HepG2 (cell line): Measurements from ENCODE around the gene ELP2. TPM values are rescaled to one million over a fixed set of nuclear protein-coding genes. Genes with fewer than 3 reads are reported as not detected.

Experiments used
- DNMT3B ChIP-seq: conservative IDR thresholded peaks from 2 replicates; pipeline ENCODE4 v1.6.1; 2016; ENCODE audit warnings: missing biosample characterization, control low read depth
- FOXA1 ChIP-seq, 2 experiments: fragments of 450-650 bp in 1 of 2; sonication (generic) in 1 of 2; formaldehyde crosslinking in 1 of 2; IDR thresholded peaks; 2 replicates each; pipeline versions ENCODE4 v1.4.0 to v1.6.1; 2016 to 2020; ENCODE audit warnings: missing genetic modification reagents in 1 of 2
- HNRNPUL1 ChIP-seq: fragments of 200-400 bp; formaldehyde crosslinking; IDR thresholded peaks from 2 replicates; pipeline ENCODE4 v1.6.1; 2017; ENCODE audit warnings: low read depth, mild to moderate bottlenecking, low read length, moderate library complexity
- MTA1 ChIP-seq: sonication (generic); formaldehyde crosslinking; IDR thresholded peaks from 2 replicates; pipeline ENCODE4 v1.4.0; 2020; ENCODE audit warnings: missing genetic modification reagents, mild to moderate bottlenecking, borderline replicate concordance
- NCOA2 ChIP-seq: sonication (generic); formaldehyde crosslinking; IDR thresholded peaks from 2 replicates; pipeline ENCODE4 v1.8.0; 2022; ENCODE audit warnings: inconsistent platforms
- RAD21 ChIP-seq: fragments of 450-650 bp; formaldehyde crosslinking; IDR thresholded peaks from 2 replicates; pipeline ENCODE4 v1.5.0; 2020; ENCODE audit warnings: mild to moderate bottlenecking
- REPIN1 ChIP-seq: sonication (generic); formaldehyde crosslinking; IDR thresholded peaks from 2 replicates; pipeline ENCODE4 v1.8.0; 2022; ENCODE audit warnings: missing genetic modification reagents, low read depth, mild to moderate bottlenecking, borderline replicate concordance
- SIN3A ChIP-seq: IDR thresholded peaks from 2 replicates; pipeline ENCODE4 v1.6.1; 2011; ENCODE audit warnings: low read depth, mild to moderate bottlenecking, control low read depth, low read length, borderline replicate concordance
- ZBTB39 ChIP-seq: sonication (generic); formaldehyde crosslinking; IDR thresholded peaks from 2 replicates; pipeline ENCODE4 v1.5.0; 2020; ENCODE audit warnings: missing genetic modification reagents
- ZNF256 ChIP-seq: sonication (generic); formaldehyde crosslinking; conservative IDR thresholded peaks from 2 replicates; pipeline ENCODE4 v1.4.0; 2020; ENCODE audit warnings: missing genetic modification reagents
- ZNF264 ChIP-seq: sonication (generic); formaldehyde crosslinking; IDR thresholded peaks from 2 replicates; pipeline ENCODE4 v1.4.0; 2020; ENCODE audit warnings: missing genetic modification reagents
- ZNF362 ChIP-seq: sonication (generic); formaldehyde crosslinking; IDR thresholded peaks from 2 replicates; pipeline ENCODE4 v1.4.0; 2020; ENCODE audit warnings: missing genetic modification reagents, mild to moderate bottlenecking, borderline replicate concordance
- ZNF484 ChIP-seq: sonication (generic); formaldehyde crosslinking; IDR thresholded peaks from 2 replicates; pipeline ENCODE4 v1.5.1; 2020; ENCODE audit warnings: mild to moderate bottlenecking, low read depth, missing genetic modification reagents, borderline replicate concordance
- ZNF776 ChIP-seq: sonication (generic); formaldehyde crosslinking; IDR thresholded peaks from 2 replicates; pipeline ENCODE4 v1.4.0; 2020; ENCODE audit warnings: mild to moderate bottlenecking, missing genetic modification reagents
- ZNF777 ChIP-seq: sonication (generic); formaldehyde crosslinking; IDR thresholded peaks from 2 replicates; pipeline ENCODE4 v1.4.0; 2020; ENCODE audit warnings: missing genetic modification reagents
- polyA plus RNA-seq, 8 experiments: library from polyadenylated mRNA; depleted of rRNA in 3 of 8; stranded (reverse) in 7 of 8; unstranded in 1 of 8; fragments of >200 nt; fragmentation: Illumina TruSeq in 4 of 8; extraction: Trizol in 4 of 8; gene quantifications; 2 replicates each; pipeline versions ENCODE4 v1.2.1 to v1.2.3, GENCODE V29; 2011 to 2016; ENCODE audit warnings: low read depth in 4 of 8, missing spikeins in 1 of 8, mixed read lengths in 1 of 8; ENCODE audit not compliant: insufficient read depth in 1 of 8
- total RNA-seq, 5 experiments: library from RNA; depleted of rRNA; stranded (reverse); fragments of >200 nt; fragmentation: Illumina TruSeq; extraction: Trizol; gene quantifications; 2 replicates each; pipeline ENCODE4 v1.2.3, GENCODE V29; 2016; ENCODE audit warnings: low read depth in 1 of 5
- TF ChIP-seq, protein P1 (sequence below): sonication (generic); formaldehyde crosslinking; IDR thresholded peaks from one replicate; pipeline ENCODE4 v1.5.1; 2020; ENCODE audit warnings: mild to moderate bottlenecking, missing genetic modification reagents; ENCODE audit errors: not compliant biosample characterization

ELP2 gene
- total and polyA plus RNA-seq, 2 of the 13 experiments (the other 11 are each of a cell fraction or from before 2014, with no cell fraction given) = 98.7 to 100 TPM

DNA sequence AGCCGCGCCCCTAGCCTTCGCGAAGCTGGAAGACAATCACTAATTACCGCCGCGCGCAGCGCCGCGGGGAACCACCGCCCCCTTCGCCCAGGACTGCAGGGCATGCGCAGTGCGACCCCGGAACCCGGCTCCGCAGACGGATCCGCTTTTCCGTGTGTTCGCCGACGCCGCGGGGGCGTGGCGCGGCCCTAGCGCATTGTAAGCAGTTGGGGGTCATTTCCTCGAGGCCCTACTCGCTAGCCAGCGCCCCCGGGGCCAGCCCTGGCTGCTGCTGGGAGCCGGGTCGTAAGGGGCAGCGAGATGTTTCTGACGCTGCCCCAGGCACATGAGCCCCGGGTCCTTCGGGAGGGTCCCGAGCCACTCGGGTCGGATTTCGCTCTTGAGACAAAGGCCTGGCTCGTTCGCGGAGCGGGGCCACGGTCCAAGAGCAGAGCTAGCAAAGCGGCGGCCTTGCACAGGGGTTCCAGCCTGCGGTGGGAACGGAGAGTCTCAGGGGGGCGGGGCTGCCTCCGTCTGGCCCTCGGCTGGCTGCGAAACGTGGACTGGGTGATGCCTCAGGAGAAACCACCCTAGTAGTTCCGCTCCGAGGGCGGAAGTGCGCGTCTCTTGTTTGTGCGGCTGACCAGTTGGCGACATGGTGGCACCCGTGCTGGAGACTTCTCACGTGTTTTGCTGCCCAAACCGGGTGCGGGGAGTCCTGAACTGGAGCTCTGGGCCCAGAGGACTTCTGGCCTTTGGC, at the start of gene ELP2, which contains the start of gene SLC39A6 (continued):
- peak; percentile 28; the same call in 1 of the 2 replicates for TF ChIP-seq ZNF264 (CRISPR knock-in tag)
- TF ChIP-seq, protein P1, sequence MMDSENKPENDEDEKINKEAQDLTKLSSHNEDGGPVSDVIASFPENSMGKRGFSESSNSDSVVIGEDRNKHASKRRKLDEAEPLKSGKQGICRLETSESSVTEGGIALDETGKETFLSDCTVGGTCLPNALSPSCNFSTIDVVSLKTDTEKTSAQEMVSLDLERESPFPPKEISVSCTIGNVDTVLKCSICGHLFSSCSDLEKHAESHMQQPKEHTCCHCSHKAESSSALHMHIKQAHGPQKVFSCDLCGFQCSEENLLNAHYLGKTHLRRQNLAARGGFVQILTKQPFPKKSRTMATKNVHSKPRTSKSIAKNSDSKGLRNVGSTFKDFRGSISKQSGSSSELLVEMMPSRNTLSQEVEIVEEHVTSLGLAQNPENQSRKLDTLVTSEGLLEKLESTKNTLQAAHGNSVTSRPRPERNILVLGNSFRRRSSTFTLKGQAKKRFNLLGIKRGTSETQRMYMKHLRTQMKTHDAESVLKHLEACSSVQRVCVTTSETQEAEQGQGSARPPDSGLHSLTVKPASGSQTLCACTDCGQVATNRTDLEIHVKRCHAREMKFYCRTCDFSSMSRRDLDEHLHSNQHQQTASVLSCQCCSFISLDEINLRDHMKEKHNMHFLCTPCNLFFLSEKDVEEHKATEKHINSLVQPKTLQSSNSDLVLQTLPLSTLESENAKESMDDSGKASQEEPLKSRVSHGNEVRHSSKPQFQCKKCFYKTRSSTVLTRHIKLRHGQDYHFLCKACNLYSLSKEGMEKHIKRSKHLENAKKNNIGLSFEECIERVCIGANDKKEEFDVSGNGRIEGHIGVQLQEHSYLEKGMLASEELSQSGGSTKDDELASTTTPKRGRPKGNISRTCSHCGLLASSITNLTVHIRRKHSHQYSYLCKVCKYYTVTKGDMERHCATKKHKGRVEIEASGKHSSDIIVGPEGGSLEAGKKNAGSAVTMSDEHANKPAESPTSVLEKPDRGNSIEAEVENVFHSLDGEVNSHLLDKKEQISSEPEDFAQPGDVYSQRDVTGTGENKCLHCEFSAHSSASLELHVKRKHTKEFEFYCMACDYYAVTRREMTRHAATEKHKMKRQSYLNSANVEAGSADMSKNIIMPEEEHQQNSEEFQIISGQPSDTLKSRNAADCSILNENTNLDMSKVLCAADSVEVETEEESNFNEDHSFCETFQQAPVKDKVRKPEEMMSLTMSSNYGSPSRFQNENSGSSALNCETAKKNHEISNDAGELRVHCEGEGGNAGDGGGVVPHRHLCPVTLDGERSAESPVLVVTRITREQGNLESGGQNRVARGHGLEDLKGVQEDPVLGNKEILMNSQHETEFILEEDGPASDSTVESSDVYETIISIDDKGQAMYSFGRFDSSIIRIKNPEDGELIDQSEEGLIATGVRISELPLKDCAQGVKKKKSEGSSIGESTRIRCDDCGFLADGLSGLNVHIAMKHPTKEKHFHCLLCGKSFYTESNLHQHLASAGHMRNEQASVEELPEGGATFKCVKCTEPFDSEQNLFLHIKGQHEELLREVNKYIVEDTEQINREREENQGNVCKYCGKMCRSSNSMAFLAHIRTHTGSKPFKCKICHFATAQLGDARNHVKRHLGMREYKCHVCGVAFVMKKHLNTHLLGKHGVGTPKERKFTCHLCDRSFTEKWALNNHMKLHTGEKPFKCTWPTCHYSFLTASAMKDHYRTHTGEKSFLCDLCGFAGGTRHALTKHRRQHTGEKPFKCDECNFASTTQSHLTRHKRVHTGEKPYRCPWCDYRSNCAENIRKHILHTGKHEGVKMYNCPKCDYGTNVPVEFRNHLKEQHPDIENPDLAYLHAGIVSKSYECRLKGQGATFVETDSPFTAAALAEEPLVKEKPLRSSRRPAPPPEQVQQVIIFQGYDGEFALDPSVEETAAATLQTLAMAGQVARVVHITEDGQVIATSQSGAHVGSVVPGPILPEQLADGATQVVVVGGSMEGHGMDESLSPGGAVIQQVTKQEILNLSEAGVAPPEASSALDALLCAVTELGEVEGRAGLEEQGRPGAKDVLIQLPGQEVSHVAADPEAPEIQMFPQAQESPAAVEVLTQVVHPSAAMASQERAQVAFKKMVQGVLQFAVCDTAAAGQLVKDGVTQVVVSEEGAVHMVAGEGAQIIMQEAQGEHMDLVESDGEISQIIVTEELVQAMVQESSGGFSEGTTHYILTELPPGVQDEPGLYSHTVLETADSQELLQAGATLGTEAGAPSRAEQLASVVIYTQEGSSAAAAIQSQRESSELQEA (CRISPR knock-in tag) = peak; percentile 24
- no peak; the same call in 1 of the 2 replicates for TF ChIP-seq ZNF484
- TF ChIP-seq SIN3A = peak; percentile 73; the same call in 1 of the 2 replicates
- TF ChIP-seq HNRNPUL1 = peak; percentile 64; the same call in 1 of the 2 replicates
- TF ChIP-seq DNMT3B (CRISPR knock-in tag) = peak; percentile 25; the same call in 1 of the 2 replicates
- TF ChIP-seq MTA1 (CRISPR knock-in tag) = peak; percentile 43; the same call in 1 of the 2 replicates
- no peak; the same call in 1 of the 2 replicates for TF ChIP-seq RAD21 (CRISPR knock-in tag)
- no peak for TF ChIP-seq FOXA1 (IDR thresholded peaks at IDR 0.05)
- peak; percentile 25; the same call in 1 of the 2 replicates for TF ChIP-seq FOXA1 (CRISPR knock-in tag; IDR thresholded peaks at IDR 0.05)
- peak; percentile 63 for TF ChIP-seq REPIN1
- TF ChIP-seq NCOA2 = peak; percentile 56
- peak; percentile 64; the same call in 1 of the 2 replicates for TF ChIP-seq ZNF777 (CRISPR knock-in tag)
- TF ChIP-seq ZNF256 = 0 out of 2 replicates have a peak, but pooled peaks have one; percentile 27
- TF ChIP-seq ZNF776 (CRISPR knock-in tag) = no peak
- no peak for TF ChIP-seq ZNF362
- 0 out of 2 replicates have a peak, but pooled peaks have one; percentile 29 for TF ChIP-seq ZBTB39 (CRISPR knock-in tag)
